Astrocyte of the spinal cord (primary cell): ENCODE data around the gene SRGAP1.

Source experiments
- DNase-seq: peaks from one replicate; pipeline ENCODE4 v3.0.0; 2011; ENCODE audit warnings: low read depth, low spot score
- H3K4me3 ChIP-seq: 2 replicates; pipeline ENCODE4 v1.5.1; 2011; ENCODE audit warnings: low read depth, mild to moderate bottlenecking, low read length, moderate library complexity
- in situ Hi-C: cut with HindIII; loops from 2 replicates; pipeline ENCODE4 v1.10.0; 2017; ENCODE audit warnings: low sequenced_read_pairs
- TF ChIP-seq, protein P1 (sequence below): IDR thresholded peaks from 2 replicates; pipeline ENCODE4 v1.5.1; 2012; ENCODE audit warnings: low read depth, mild to moderate bottlenecking, low read length, inconsistent platforms

SRGAP1 gene

DNA sequence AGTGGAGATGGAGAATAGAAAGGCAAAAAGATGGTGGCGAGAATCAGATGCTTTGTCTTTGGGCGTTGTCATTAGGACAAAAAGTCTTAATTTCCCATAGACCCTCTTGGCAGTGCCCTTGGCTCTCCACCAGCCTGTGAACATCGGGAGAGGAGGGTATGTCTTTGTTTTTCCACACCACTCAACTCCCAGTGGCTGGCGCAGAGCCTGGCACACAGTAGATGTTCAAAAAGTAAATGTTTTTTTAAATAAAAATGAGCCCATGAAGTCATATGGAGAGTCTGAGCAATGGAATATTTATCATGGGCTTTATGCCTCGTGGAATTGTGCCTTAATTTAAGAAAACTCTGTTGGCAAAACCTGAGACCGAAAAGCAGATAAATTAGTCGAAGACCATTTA, 90.4 kb downstream of the SRGAP1 start:
- DNase-seq = no peak
- in situ Hi-C loops = no loop called here
- TF ChIP-seq, protein P1, sequence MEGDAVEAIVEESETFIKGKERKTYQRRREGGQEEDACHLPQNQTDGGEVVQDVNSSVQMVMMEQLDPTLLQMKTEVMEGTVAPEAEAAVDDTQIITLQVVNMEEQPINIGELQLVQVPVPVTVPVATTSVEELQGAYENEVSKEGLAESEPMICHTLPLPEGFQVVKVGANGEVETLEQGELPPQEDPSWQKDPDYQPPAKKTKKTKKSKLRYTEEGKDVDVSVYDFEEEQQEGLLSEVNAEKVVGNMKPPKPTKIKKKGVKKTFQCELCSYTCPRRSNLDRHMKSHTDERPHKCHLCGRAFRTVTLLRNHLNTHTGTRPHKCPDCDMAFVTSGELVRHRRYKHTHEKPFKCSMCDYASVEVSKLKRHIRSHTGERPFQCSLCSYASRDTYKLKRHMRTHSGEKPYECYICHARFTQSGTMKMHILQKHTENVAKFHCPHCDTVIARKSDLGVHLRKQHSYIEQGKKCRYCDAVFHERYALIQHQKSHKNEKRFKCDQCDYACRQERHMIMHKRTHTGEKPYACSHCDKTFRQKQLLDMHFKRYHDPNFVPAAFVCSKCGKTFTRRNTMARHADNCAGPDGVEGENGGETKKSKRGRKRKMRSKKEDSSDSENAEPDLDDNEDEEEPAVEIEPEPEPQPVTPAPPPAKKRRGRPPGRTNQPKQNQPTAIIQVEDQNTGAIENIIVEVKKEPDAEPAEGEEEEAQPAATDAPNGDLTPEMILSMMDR = no peak
- no peak overlapping the region for H3K4me3 ChIP-seq

DNA sequence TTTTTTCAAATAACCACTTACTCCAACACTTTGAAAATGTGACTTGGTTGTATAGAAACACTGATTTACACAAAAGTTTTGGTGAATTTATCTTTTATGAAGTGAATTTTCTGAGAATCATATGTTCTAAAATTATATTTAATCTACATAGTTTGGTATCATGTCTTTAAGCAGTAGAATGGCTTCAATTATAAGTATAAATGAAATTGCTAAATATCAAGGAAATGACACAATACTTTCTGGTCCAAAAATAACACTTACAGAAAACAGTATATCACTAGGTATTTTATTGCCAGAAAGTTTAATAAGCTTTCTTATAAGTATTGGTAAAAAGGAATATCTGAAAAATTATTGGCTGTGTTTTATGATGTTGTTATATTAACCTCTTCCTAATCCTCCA, 90.9 kb downstream of the SRGAP1 start:
- TF ChIP-seq, protein P1 = no peak
- no peak overlapping the region for H3K4me3 ChIP-seq
- in situ Hi-C loops = no loop called here
- DNase-seq = no peak

DNA sequence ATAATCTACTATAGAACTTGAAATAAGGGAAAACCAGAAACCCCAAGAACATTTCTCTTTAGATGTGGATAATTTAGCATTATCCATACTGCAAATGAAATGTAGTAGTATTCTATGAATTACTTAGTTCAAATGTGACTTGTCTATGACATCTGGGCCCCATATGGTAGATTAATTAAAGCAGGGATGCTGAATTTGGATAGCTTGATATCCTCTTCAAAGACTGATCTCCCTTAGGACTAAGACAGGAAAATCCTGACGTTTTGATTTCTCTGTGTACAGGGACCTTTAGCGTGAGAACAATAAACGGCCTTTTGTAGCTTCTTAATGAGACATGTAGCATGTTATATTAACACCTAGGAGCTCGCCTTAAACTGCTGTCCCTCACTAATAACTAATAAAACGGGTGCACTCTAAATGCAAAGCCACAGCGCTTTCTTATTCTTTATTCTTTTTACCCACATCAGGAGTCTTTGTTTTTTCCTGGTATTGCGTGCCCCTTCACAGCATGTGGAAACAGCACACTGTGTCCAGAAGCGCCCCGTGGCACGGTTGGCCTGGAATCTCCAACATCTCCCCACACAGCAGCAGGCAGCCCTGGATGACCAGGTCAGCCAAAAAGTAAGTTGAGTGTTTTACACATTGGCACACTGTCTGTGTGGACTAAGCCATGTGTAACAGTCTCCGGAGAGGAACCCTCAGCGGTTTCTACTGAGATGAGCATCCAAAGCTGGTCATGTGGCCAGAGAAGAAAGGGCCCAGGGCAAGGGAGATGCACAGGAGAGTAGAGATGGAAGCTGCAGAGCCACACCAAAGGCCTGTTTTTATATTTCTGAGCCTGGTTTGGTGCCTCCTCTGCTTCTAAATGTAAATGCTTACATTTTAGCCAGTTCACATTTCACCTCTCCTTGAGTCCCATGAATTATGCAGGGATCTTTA, 93.1 kb downstream of the SRGAP1 start:
- in situ Hi-C loops = no loop called here
- no peak overlapping the region for H3K4me3 ChIP-seq
- DNase-seq = no peak
- TF ChIP-seq, protein P1 = no peak

DNA sequence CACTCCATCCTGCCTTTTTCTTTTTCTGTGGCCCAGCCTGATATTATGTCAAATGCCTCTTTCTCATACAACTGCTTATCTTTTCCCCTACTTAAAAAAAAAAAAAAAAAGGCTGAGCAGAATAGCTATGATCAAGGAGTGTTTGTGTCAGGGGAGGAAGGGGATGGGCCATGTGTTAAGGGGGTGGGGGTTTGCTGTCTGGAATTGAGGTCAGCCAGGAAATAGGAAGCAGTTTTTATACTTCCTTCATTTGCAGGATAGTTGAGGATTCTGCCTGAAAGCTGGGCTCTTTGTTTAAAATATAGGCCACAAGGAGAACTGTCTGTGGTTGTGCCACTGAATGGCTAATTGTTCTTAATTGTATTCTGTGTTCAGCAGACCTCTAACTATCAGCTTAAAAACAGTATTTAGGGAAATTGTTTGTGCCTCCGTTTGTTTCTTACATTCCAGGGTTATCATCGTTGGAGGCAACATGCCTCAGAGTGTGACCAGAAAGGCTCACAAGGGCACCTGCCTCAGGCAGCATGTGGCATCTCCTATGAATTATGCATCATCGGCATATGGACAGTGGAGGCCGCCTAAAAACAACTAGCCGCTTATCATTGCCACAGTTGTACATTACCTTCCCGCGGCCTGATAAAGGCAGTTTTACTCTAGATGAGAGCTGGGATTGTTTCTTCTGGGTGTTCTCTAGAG, 96.0 kb downstream of the SRGAP1 start:
- in situ Hi-C loops = no loop called here
- TF ChIP-seq, protein P1 = no peak
- no peak overlapping the region for H3K4me3 ChIP-seq
- DNase-seq = no peak

DNA sequence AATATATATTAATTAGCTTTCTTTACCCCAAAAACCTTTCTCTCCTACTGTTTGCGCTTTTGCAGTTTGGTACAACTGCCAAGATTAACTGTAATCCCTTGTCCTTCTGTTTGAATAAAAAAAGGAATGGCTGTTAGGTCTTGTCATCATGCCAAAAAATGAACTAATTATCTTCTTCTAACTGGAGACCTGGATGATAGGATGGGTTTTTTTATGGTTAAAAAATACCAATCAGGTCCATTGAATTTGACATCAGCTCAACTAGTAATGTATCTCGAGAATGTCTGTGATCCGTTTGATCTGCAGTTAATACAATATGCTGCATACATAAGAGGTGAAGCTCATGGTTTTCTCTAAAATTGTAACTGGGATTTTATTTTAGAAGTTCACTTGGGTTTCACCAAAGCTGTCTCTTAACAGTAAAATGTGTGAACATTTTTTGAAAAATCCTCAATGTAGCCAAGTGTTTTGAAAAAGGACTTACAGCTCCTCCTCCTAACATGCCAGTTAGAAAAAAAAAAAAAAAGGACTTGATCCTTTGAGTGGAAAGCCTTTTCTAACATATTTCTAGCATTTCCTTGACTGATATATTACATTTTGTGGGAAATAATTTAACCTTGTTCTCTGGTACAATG, 96.8 kb downstream of the SRGAP1 start:
- H3K4me3 ChIP-seq = no peak overlapping the region
- in situ Hi-C loops = no loop called here
- TF ChIP-seq, protein P1 = no peak
- no peak for DNase-seq

DNA sequence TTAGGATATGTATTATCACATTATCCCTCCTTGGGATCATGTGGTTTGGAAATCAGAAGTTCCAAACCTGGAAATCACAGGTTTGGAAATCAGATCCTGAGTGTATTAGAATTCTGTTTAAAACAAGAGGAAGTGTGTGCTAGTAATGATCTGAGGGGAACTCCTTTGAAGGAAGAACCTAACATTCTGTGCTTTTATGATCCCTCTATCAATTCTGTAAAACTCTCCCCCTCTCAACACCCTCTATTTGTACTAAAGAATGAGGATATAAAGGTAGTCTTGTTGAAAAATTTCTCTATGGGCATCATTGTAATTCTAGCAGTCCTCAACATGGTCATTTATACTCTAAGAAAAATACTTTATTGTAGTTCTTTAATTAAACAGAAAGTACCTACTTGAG, 97.4 kb downstream of the SRGAP1 start:
- TF ChIP-seq, protein P1 = no peak
- no peak for DNase-seq
- no peak overlapping the region for H3K4me3 ChIP-seq
- in situ Hi-C loops = no loop called here
